Body of pancreas (tissue), 4 donors: ENCODE measurements around the gene LSM14B. TPM values are rescaled to one million over a fixed set of nuclear protein-coding genes. Genes with fewer than 3 reads are reported as not detected.
A peak's percentile ranks its signal among the peaks of the same experiment; 100 is the strongest.

Experiments used
- ATAC-seq: fragments of 150-250 bp; one replicate; pipeline ENCODE4 v1.9.1; 2016
- DNase-seq, 4 donors: peaks; one replicate each; pipeline ENCODE4 v3.0.0-alpha.2; 2019
- H3K27ac ChIP-seq, 4 donors: fragments of 200-600 bp; sonication (generic); 1 replicate in 3 of 4; 2 replicates in 1 of 4; pipeline versions ENCODE4 v1.5.1 to v1.6.1; 2016 to 2019; ENCODE audit warnings: mild to moderate bottlenecking in 1 of 4, mixed read lengths in 1 of 4, moderate library complexity in 1 of 4
- H3K27me3 ChIP-seq, 2 donors: fragments of 200-600 bp; sonication (generic); one replicate each; pipeline ENCODE4 v1.6.0; 2016; ENCODE audit warnings: mild to moderate bottlenecking in 1 of 2
- H3K36me3 ChIP-seq, 2 donors: fragments of 200-600 bp; sonication (generic); replicated peaks in 1 of 2; 2 replicates each; pipeline ENCODE4 v1.5.1; 2016; ENCODE audit warnings: low read depth in 2 of 2; ENCODE audit not compliant: insufficient read depth in 1 of 2
- H3K4me1 ChIP-seq: fragments of 200-600 bp; sonication (generic); one replicate; pipeline ENCODE4 v1.6.0; 2016
- H3K4me3 ChIP-seq, 2 donors: fragments of 200-600 bp; sonication (generic); 1 replicate in 1 of 2; 2 replicates in 1 of 2; pipeline ENCODE4 v1.5.1; 2016 to 2019
- H3K9me3 ChIP-seq, 3 donors: fragments of 200-600 bp; sonication (generic); 1 replicate in 2 of 3; 2 replicates in 1 of 3; pipeline ENCODE4 v1.5.1; 2016
- POLR2A ChIP-seq, 3 donors: fragments of 450-650 bp; IDR thresholded peaks; one replicate each; pipeline ENCODE4 v1.6.1; 2016; ENCODE audit warnings: antibody characterized with exemption in 3 of 3, mild to moderate bottlenecking in 2 of 3
- WGBS, 2 donors: methylation state at CpG; one replicate each; pipeline ENCODE4 v1.1.5; 2017; 5-methylcytosine and 5-hydroxymethylcytosine counted together
- intact Hi-C: fragments of 100-400 bp; cut with DNase I; formaldehyde crosslinking; loops from one replicate; pipeline ENCODE4 v1.15.1; 2023
- total RNA-seq, 2 donors: library from RNA; depleted of rRNA; stranded (reverse); fragments of >200 nt; gene quantifications; one replicate each; pipeline ENCODE4 v1.1.0, GENCODE V29; 2016
- TF ChIP-seq, protein P1 (sequence below), 7 experiments: fragments of 450-650 bp in 4 of 7; fragments of 200-600 bp in 3 of 7; sonication (generic) in 3 of 7; IDR thresholded peaks; one replicate each; pipeline ENCODE4 v1.5.1; 2016 to 2019; ENCODE audit warnings: antibody characterized with exemption in 7 of 7

Gene LSM14B
- total RNA-seq, 2 donors from 2014 or later, result 11.5 to 12.2 TPM

DNA sequence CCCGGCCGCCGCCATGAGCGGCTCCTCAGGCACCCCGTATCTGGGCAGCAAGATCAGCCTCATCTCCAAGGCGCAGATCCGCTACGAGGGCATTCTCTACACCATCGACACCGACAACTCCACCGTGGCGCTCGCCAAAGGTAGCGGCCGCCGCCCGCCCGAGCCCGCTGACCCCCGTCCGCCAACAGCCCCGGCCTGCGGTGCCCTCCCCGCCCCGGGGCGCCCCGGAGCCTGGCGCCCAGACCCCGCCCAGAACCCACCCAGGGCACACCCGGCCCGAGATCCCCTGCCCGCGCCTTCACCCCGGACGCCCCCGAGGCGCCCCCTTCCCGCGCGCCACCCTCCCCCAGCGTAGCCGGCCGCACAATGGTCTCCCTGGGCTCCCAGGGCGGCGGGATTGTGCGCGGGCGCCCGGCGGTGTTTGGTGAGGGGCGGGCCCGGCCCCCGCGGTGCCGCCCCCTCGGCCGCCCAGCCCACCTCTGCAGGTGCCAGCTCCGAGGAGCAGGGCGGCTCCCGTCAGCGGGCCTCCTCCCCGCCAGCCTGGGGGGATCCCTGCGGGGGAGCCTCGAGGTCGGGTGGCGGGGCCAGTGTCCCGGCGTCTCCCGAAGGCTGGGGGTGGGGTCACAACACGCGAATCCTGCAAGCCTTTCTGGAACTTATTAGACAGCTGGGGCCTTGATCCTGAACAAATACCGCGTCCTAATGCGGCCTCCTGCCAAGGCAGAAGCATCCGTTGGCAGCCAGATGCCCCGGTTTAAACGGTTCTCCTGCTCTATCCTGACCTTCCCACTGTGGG lies 577 bp downstream of the LSM14B start:
- intact Hi-C loops, result no loop called here
- Histone ChIP-seq H3K27me3 (no peaks in the 10 kb centered on the region), H3K27ac (peak overlapping the region; percentile 83 to 99 (median 94)), H3K9me3 (no peaks in the 10 kb centered on the region), H3K4me3 (peak overlapping the region; percentile 43 to 66), H3K4me1 (peaks cover 46% of the 10 kb centered on the region), H3K36me3 (peaks cover 0 to 18% of the 10 kb centered on the region in 2 donors)
- WGBS, 2 donors, result 0% methylated on average over 3 to 71 of the region's 77 CpGs
- TF ChIP-seq POLR2A (IDR thresholded peaks at IDR 0.05), result no peak
- TF ChIP-seq, protein P1, sequence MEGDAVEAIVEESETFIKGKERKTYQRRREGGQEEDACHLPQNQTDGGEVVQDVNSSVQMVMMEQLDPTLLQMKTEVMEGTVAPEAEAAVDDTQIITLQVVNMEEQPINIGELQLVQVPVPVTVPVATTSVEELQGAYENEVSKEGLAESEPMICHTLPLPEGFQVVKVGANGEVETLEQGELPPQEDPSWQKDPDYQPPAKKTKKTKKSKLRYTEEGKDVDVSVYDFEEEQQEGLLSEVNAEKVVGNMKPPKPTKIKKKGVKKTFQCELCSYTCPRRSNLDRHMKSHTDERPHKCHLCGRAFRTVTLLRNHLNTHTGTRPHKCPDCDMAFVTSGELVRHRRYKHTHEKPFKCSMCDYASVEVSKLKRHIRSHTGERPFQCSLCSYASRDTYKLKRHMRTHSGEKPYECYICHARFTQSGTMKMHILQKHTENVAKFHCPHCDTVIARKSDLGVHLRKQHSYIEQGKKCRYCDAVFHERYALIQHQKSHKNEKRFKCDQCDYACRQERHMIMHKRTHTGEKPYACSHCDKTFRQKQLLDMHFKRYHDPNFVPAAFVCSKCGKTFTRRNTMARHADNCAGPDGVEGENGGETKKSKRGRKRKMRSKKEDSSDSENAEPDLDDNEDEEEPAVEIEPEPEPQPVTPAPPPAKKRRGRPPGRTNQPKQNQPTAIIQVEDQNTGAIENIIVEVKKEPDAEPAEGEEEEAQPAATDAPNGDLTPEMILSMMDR (IDR thresholded peaks at IDR 0.05), result no peak
- DNase-seq, result peak; percentile 50 to 66 (median 55)
- ATAC-seq, result no peak

DNA sequence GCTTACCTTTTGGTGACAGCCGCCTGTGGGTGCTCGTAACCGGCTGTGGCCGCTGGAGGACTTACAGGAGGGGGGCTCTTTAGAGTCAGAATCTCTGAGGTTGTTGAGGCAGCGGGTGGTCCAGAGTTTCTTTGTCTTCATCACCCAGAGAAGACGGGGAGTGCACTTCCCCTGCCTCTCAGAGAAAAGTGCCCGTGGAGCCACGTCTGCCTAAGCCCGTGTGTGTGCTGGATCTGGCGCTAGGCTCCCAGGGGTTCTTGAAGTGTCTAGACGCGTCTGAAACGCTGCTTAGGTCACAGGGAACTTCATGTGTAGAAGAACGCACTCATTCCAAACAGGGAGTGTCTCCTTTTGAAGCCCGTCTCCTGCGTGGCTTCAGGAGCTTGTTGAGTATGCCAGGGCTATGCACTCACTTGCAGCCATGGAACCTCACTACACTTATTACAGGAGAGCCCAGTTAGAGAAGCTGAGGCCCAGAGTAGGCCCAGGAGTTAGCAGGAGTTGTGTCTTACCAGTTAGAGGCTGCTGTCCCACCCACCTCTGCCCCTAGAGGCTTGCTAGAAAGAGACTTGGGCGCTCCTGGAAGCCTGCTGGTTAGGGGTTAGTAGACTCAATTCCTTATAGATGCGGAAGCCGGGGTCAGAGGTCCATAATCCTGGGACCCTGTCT lies 1.3 kb downstream of the LSM14B start:
- ATAC-seq (no peak), DNase-seq (no peak)
- H3K27ac ChIP-seq, result peak overlapping the region in 3 of 4 donors; percentile 83 to 99 (median 98)
- H3K9me3 ChIP-seq, result no peaks in the 10 kb centered on the region
- peak overlapping the region in 1 of 2 donors; percentile 66 for H3K4me3 ChIP-seq
- H3K36me3 ChIP-seq, result peaks cover 0 to 19% of the 10 kb centered on the region in 2 donors
- no peaks in the 10 kb centered on the region for H3K27me3 ChIP-seq
- WGBS, 2 donors, result 22 to 25% methylated on average over 18 to 19 of the region's 19 CpGs
- H3K4me1 ChIP-seq, result peaks cover 46% of the 10 kb centered on the region
- intact Hi-C loops, result no loop called here
- TF ChIP-seq POLR2A (IDR thresholded peaks at IDR 0.05), result no peak
- TF ChIP-seq, protein P1 (IDR thresholded peaks at IDR 0.05), result no peak

DNA sequence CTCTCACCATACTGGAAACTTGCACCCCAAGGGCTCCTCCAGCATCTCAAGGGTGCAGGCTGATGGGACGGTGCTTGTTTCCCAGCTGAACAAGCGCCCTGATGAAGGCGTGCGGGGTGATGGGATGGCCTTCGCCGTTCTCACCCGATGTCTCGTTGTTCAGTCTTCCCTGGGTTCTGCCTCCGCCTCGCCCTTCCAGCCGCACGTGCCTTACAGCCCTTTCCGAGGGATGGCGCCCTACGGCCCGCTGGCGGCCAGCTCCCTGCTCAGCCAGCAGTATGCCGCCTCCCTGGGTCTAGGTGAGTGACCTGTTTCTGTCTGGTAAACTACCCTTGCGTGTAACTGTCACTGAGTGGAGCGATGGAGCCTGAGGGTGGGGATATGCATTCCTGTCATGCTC lies 3.9 kb downstream of the LSM14B start:
- no peak overlapping the region for H3K4me3 ChIP-seq
- H3K9me3 ChIP-seq, result no peaks in the 10 kb centered on the region
- H3K36me3 ChIP-seq, result peaks cover 4 to 25% of the 10 kb centered on the region in 2 donors
- no peak overlapping the region for H3K27ac ChIP-seq
- no peak for TF ChIP-seq POLR2A (IDR thresholded peaks at IDR 0.05)
- TF ChIP-seq, protein P1 (IDR thresholded peaks at IDR 0.05), result no peak
- no peak for DNase-seq
- no peak for ATAC-seq
- 90 to 95% methylated on average over 17 to 20 of the region's 20 CpGs for WGBS, 2 donors
- peaks cover 20% of the 10 kb centered on the region for H3K4me1 ChIP-seq
- intact Hi-C loops, result loop anchor here (5.0 kb wide), 1 partner anchor 64 kb away; no protein-coding TSS in a partner anchor
- H3K27me3 ChIP-seq, result no peaks in the 10 kb centered on the region

DNA sequence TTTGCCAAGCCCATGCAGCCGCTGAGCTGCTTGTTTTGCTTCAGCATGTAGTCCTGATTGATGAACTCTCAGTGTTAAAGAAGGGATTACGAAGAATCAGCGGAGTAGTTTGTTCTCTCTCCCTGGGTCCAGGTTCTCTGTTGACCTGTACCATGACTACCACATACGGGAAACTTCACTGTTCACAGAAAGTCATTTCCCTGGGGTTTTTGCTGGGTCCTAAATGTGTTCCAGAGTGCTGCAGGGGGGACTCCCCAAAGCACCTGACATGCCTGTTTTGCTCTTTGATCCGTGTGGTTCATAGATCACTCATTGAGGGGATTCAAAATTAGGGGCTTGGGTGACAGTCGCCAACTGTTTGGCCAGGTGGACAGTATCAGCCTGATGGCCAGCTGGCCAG lies 5.5 kb downstream of the LSM14B start:
- Histone ChIP-seq H3K4me1 (peaks cover 17% of the 10 kb centered on the region), H3K27ac (no peak overlapping the region), H3K36me3 (peaks cover 7 to 36% of the 10 kb centered on the region in 2 donors), H3K27me3 (no peaks in the 10 kb centered on the region), H3K4me3 (no peak overlapping the region), H3K9me3 (no peaks in the 10 kb centered on the region)
- no peak for TF ChIP-seq POLR2A (IDR thresholded peaks at IDR 0.05)
- TF ChIP-seq, protein P1 (IDR thresholded peaks at IDR 0.05), result no peak
- no peak for DNase-seq
- 82 to 83% methylated on average over 5 to 6 of the region's 6 CpGs for WGBS, 2 donors
- intact Hi-C loops, result loop anchor here (5.0 kb wide), 1 partner anchor 65 kb away; no protein-coding TSS in a partner anchor
- no peak for ATAC-seq
